CD4-positive, CD25-positive, alpha-beta regulatory T cell (primary cell): ENCODE data around the gene FUT6. TPM values are rescaled to one million over a fixed set of nuclear protein-coding genes. Genes with fewer than 3 reads are reported as not detected.
"Not testable (repeated sequence)": the region's sequence is repeated elsewhere in the genome, so short reads cannot be mapped to it uniquely, and the experiment has no call there.

ENCODE experiments used
- ATAC-seq, 2 donors: fragments of 150-1000 bp; cut with Tn5 transposase; one replicate each; pipeline ENCODE4 v1.10.0; 2021; ENCODE audit warnings: low read depth in 2 of 2, moderate number of reproducible peaks in 2 of 2, moderate library complexity in 1 of 2
- DNase-seq, 3 donors: peaks; one replicate each; pipeline versions ENCODE4 v3.0.0 to v3.0.0-alpha.2; 2012 to 2022; ENCODE audit warnings: mixed read lengths in 1 of 3
- H3K27ac ChIP-seq: one replicate; pipeline ENCODE4 v1.7.0; 2013; ENCODE audit warnings: mild to moderate bottlenecking, low read length; ENCODE audit not compliant: insufficient read depth, poor library complexity, severe bottlenecking
- H3K27me3 ChIP-seq: one replicate; pipeline ENCODE4 v1.7.0; 2013; ENCODE audit warnings: low read length; ENCODE audit not compliant: control insufficient read depth, insufficient read depth
- H3K36me3 ChIP-seq: one replicate; pipeline ENCODE4 v1.7.0; 2013; ENCODE audit warnings: mild to moderate bottlenecking, low read length, moderate library complexity; ENCODE audit not compliant: control insufficient read depth, insufficient read depth
- H3K4me1 ChIP-seq: 2 replicates; pipeline ENCODE4 v1.7.0; 2013; ENCODE audit warnings: mild to moderate bottlenecking, low read length; ENCODE audit not compliant: insufficient read depth, control insufficient read depth, poor library complexity, severe bottlenecking
- H3K4me3 ChIP-seq: one replicate; pipeline ENCODE4 v1.7.0; 2013; ENCODE audit warnings: low read depth, mild to moderate bottlenecking, low read length, moderate library complexity
- H3K9me3 ChIP-seq, 2 experiments: 1 replicate in 1 of 2; 2 replicates in 1 of 2; pipeline ENCODE4 v1.7.0; 2013; ENCODE audit warnings: low read length in 2 of 2, mild to moderate bottlenecking in 1 of 2, moderate library complexity in 1 of 2; ENCODE audit not compliant: control insufficient read depth in 2 of 2
- H3K27ac Mint-ChIP-seq, 3 donors: one replicate each; pipeline ENCODE4 v1.8.0; 2020 to 2022; ENCODE audit warnings: mild to moderate bottlenecking in 3 of 3, mixed read lengths in 3 of 3, moderate library complexity in 2 of 3
- H3K27me3 Mint-ChIP-seq: one replicate; pipeline ENCODE4 v1.8.0; 2022; ENCODE audit warnings: mild to moderate bottlenecking, mixed read lengths
- H3K36me3 Mint-ChIP-seq: one replicate; pipeline ENCODE4 v1.8.0; 2020; ENCODE audit warnings: mixed read lengths
- H3K4me1 Mint-ChIP-seq, 4 donors: one replicate each; pipeline ENCODE4 v1.8.0; 2020 to 2022; ENCODE audit warnings: mixed read lengths in 4 of 4, mild to moderate bottlenecking in 1 of 4
- H3K4me3 Mint-ChIP-seq, 4 donors: one replicate each; pipeline ENCODE4 v1.8.0; 2020 to 2022; ENCODE audit warnings: mild to moderate bottlenecking in 4 of 4, mixed read lengths in 4 of 4, moderate library complexity in 3 of 4
- H3K9me3 Mint-ChIP-seq, 7 donors: one replicate each; pipeline ENCODE4 v1.8.0; 2020 to 2022; ENCODE audit warnings: mixed read lengths in 7 of 7, mild to moderate bottlenecking in 3 of 7, moderate library complexity in 2 of 7
- polyA plus RNA-seq, 4 donors: library from polyadenylated mRNA; unstranded; fragments of 300-500 nt; fragmentation: Illumina TruSeq; gene quantifications; one replicate each; pipeline ENCODE4 v1.2.3, GENCODE V29; 2021
- total RNA-seq: library from RNA; stranded (reverse); gene quantifications from one replicate; pipeline ENCODE4 v1.2.3, GENCODE V29; 2022

FUT6 gene
- total and polyA plus RNA-seq, 5 donors from 2014 or later = not detected

GRCh38 chr19:5850743-5851293 is 11.3 kb upstream of the FUT6 start:
- H3K27ac Mint-ChIP-seq = no peak overlapping the region
- no peaks in the 10 kb centered on the region for H3K36me3 Mint-ChIP-seq
- no peaks in the 10 kb centered on the region for H3K4me1 ChIP-seq
- no peak overlapping the region for H3K27ac ChIP-seq
- no peak overlapping the region for H3K4me3 ChIP-seq
- no peak for ATAC-seq
- H3K9me3 Mint-ChIP-seq = no peaks in the 10 kb centered on the region
- no peak for DNase-seq
- no peak overlapping the region for H3K4me3 Mint-ChIP-seq
- no peaks in the 10 kb centered on the region for H3K4me1 Mint-ChIP-seq
- no peaks in the 10 kb centered on the region for H3K36me3 ChIP-seq
- no peaks in the 10 kb centered on the region for H3K9me3 ChIP-seq
- peaks cover 5% of the 10 kb centered on the region for H3K27me3 Mint-ChIP-seq
- H3K27me3 ChIP-seq = no peaks in the 10 kb centered on the region

- H3K27ac Mint-ChIP-seq = no peak overlapping the region
- H3K36me3 Mint-ChIP-seq = no peaks in the 10 kb centered on the region
- no peak for ATAC-seq
- peaks cover 5% of the 10 kb centered on the region for H3K27me3 Mint-ChIP-seq
- H3K9me3 Mint-ChIP-seq = no peaks in the 10 kb centered on the region
- Histone ChIP-seq H3K4me3 (no peak overlapping the region), H3K27ac (no peak overlapping the region), H3K4me1 (no peaks in the 10 kb centered on the region), H3K27me3 (no peaks in the 10 kb centered on the region), H3K36me3 (no peaks in the 10 kb centered on the region), H3K9me3 (no peaks in the 10 kb centered on the region)
- H3K4me1 Mint-ChIP-seq = no peaks in the 10 kb centered on the region
- H3K4me3 Mint-ChIP-seq = no peak overlapping the region
- DNase-seq = no peak
These were observed 10.7 kb upstream of the FUT6 start for GRCh38 chr19:5850189-5850588.

- not testable (repeated sequence) for H3K27me3 ChIP-seq, H3K9me3 Mint-ChIP-seq, DNase-seq, H3K4me1 ChIP-seq, H3K9me3 ChIP-seq, H3K27me3 Mint-ChIP-seq, H3K27ac Mint-ChIP-seq, H3K4me1 Mint-ChIP-seq, H3K36me3 ChIP-seq, H3K27ac ChIP-seq, H3K36me3 Mint-ChIP-seq, ATAC-seq, H3K4me3 ChIP-seq, H3K4me3 Mint-ChIP-seq
These were observed 9.1 kb upstream of the FUT6 start for GRCh38 chr19:5848621-5849020.

GRCh38 chr19:5847846-5848245 is 8.3 kb upstream of the FUT6 start:
- not testable (repeated sequence) for H3K36me3 Mint-ChIP-seq, H3K27me3 Mint-ChIP-seq, DNase-seq, H3K27ac ChIP-seq, H3K9me3 Mint-ChIP-seq, H3K4me1 Mint-ChIP-seq, ATAC-seq, H3K27me3 ChIP-seq, H3K4me1 ChIP-seq, H3K27ac Mint-ChIP-seq, H3K4me3 Mint-ChIP-seq, H3K4me3 ChIP-seq, H3K36me3 ChIP-seq, H3K9me3 ChIP-seq

GRCh38 chr19:5844456-5845433 is 5.2 kb upstream of the FUT6 start:
- H3K27me3 Mint-ChIP-seq = no peaks in the 10 kb centered on the region
- Histone ChIP-seq H3K36me3 (no peaks in the 10 kb centered on the region), H3K4me1 (no peaks in the 10 kb centered on the region), H3K9me3 (no peaks in the 10 kb centered on the region), H3K4me3 (no peak overlapping the region), H3K27ac (no peak overlapping the region), H3K27me3 (no peaks in the 10 kb centered on the region)
- peaks cover 0 to under 1% (median 0%) of the 10 kb centered on the region in 4 donors for H3K4me1 Mint-ChIP-seq
- H3K36me3 Mint-ChIP-seq = no peaks in the 10 kb centered on the region
- H3K4me3 Mint-ChIP-seq = no peak overlapping the region
- H3K9me3 Mint-ChIP-seq = no peaks in the 10 kb centered on the region
- ATAC-seq (no peak), DNase-seq (no peak)
- no peak overlapping the region for H3K27ac Mint-ChIP-seq

GRCh38 chr19:5843295-5843927 is 3.9 kb upstream of the FUT6 start:
- no peaks in the 10 kb centered on the region for H3K9me3 Mint-ChIP-seq
- H3K4me1 ChIP-seq = no peaks in the 10 kb centered on the region
- no peaks in the 10 kb centered on the region for H3K36me3 Mint-ChIP-seq
- H3K27me3 ChIP-seq = no peaks in the 10 kb centered on the region
- no peak for DNase-seq
- H3K36me3 ChIP-seq = no peaks in the 10 kb centered on the region
- H3K4me3 Mint-ChIP-seq = no peak overlapping the region
- H3K27me3 Mint-ChIP-seq = peaks cover 2% of the 10 kb centered on the region
- H3K27ac ChIP-seq = no peak overlapping the region
- no peak overlapping the region for H3K27ac Mint-ChIP-seq
- H3K9me3 ChIP-seq = no peaks in the 10 kb centered on the region
- H3K4me3 ChIP-seq = no peak overlapping the region
- ATAC-seq = no peak
- H3K4me1 Mint-ChIP-seq = peaks cover 0 to 4% (median 0%) of the 10 kb centered on the region in 4 donors

GRCh38 chr19:5841735-5842111 is 2.2 kb upstream of the FUT6 start:
- not testable (repeated sequence) for H3K9me3 ChIP-seq, H3K9me3 Mint-ChIP-seq, H3K27ac ChIP-seq, H3K4me1 ChIP-seq, H3K4me3 Mint-ChIP-seq, H3K4me1 Mint-ChIP-seq, ATAC-seq, DNase-seq, H3K36me3 ChIP-seq, H3K27me3 ChIP-seq, H3K4me3 ChIP-seq, H3K36me3 Mint-ChIP-seq, H3K27ac Mint-ChIP-seq
- peaks cover 11% of the 10 kb centered on the region for H3K27me3 Mint-ChIP-seq
